ENCODE data around the gene MRPL9.

The MRPL9 gene

GRCh38 chr1:151718011-151718431 is 45.3 kb downstream of the MRPL9 start:
- Histone ChIP-seq H2AFZ (ENCODE audit: low read length) (no peak overlapping the region), H3K9me3 (replicated peaks; ENCODE audit: insufficient read depth, low read length) (no peaks in the 10 kb centered on the region), H3K9ac (ENCODE audit: low read length) (no peak overlapping the region), H3K4me3 (ENCODE audit: low read length) (no peak overlapping the region), H3K4me2 (ENCODE audit: low read depth, low read length) (no peak overlapping the region), H3K27me3 (replicated peaks; ENCODE audit: insufficient read depth, low read length) (peaks cover 81% of the 10 kb centered on the region), H3K27ac (ENCODE audit: low read length) (no peak overlapping the region), H3F3A (ENCODE audit: insufficient read depth, low read length) (peaks cover 10% of the 10 kb centered on the region), H4K20me1 (ENCODE audit: insufficient read depth, low read length) (no peaks in the 10 kb centered on the region), H3K9me2 (replicated peaks; ENCODE audit: insufficient read depth, low read length) (no peaks in the 10 kb centered on the region), H3K36me3 (replicated peaks; ENCODE audit: insufficient read depth, low read length) (no peaks in the 10 kb centered on the region), H3K4me1 (ENCODE audit: low read length) (peaks cover 7% of the 10 kb centered on the region), H3K79me2 (ENCODE audit: low read length) (no peaks in the 10 kb centered on the region)
- TF ChIP-seq EZH2phosphoT487 (IDR thresholded peaks at IDR 0.05; ENCODE audit: low read length) (no peak), EZH2 (optimal IDR thresholded peaks at IDR 0.05; ENCODE audit: low read depth, low read length) (no peak), CTCF (IDR thresholded peaks at IDR 0.05; ENCODE audit: low read length) (no peak)
- DNase-seq: no peak

GRCh38 chr1:151716771-151717631 is 46.3 kb downstream of the MRPL9 start, which contains the start of gene CELF3:
Gene CELF3, minus strand, starts transcription at chr1:151716803. Its CDS starts 783 bp downstream, at chr1:151716020.
- H3K79me2 ChIP-seq (ENCODE audit: low read length): no peaks in the 10 kb centered on the region
- no peak for TF ChIP-seq EZH2 (optimal IDR thresholded peaks at IDR 0.05; ENCODE audit: low read depth, low read length)
- TF ChIP-seq EZH2phosphoT487 (IDR thresholded peaks at IDR 0.05; ENCODE audit: low read length): no peak; the same call in 1 of the 2 replicates
- no peak for TF ChIP-seq CTCF (IDR thresholded peaks at IDR 0.05; ENCODE audit: low read length)
- peaks cover 10% of the 10 kb centered on the region for H3F3A ChIP-seq (ENCODE audit: insufficient read depth, low read length)
- no peaks in the 10 kb centered on the region for H3K9me3 ChIP-seq (replicated peaks; ENCODE audit: insufficient read depth, low read length)
- H3K4me1 ChIP-seq (ENCODE audit: low read length): peaks cover 7% of the 10 kb centered on the region
- no peaks in the 10 kb centered on the region for H3K9me2 ChIP-seq (replicated peaks; ENCODE audit: insufficient read depth, low read length)
- no peak within 1 kb of the TSS for H3K27ac ChIP-seq (ENCODE audit: low read length)
- no peaks in the 10 kb centered on the region for H3K36me3 ChIP-seq (replicated peaks; ENCODE audit: insufficient read depth, low read length)
- H3K4me2 ChIP-seq (ENCODE audit: low read depth, low read length): peak within 1 kb of the TSS; percentile 31; the same call in 1 of the 2 replicates
- no peak within 1 kb of the TSS for H3K4me3 ChIP-seq (ENCODE audit: low read length)
- H2AFZ ChIP-seq (ENCODE audit: low read length): no peak within 1 kb of the TSS
- peak; percentile 14 for DNase-seq
- no peak within 1 kb of the TSS for H3K9ac ChIP-seq (ENCODE audit: low read length)
- H3K27me3 ChIP-seq (replicated peaks; ENCODE audit: insufficient read depth, low read length): peaks cover 78% of the 10 kb centered on the region
- H4K20me1 ChIP-seq (ENCODE audit: insufficient read depth, low read length): no peaks in the 10 kb centered on the region

GRCh38 chr1:151716405-151716762 is 46.9 kb downstream of the MRPL9 start:
- no peaks in the 10 kb centered on the region for H3K36me3 ChIP-seq (replicated peaks; ENCODE audit: insufficient read depth, low read length)
- no peaks in the 10 kb centered on the region for H3K9me3 ChIP-seq (replicated peaks; ENCODE audit: insufficient read depth, low read length)
- no peaks in the 10 kb centered on the region for H3K79me2 ChIP-seq (ENCODE audit: low read length)
- no peak for DNase-seq
- no peak overlapping the region for H3K9ac ChIP-seq (ENCODE audit: low read length)
- H3K4me2 ChIP-seq (ENCODE audit: low read depth, low read length): peak overlapping the region; percentile 31; the same call in 1 of the 2 replicates
- peaks cover 7% of the 10 kb centered on the region for H3K4me1 ChIP-seq (ENCODE audit: low read length)
- no peak overlapping the region for H3K4me3 ChIP-seq (ENCODE audit: low read length)
- TF ChIP-seq EZH2phosphoT487 (IDR thresholded peaks at IDR 0.05; ENCODE audit: low read length) (no peak), CTCF (IDR thresholded peaks at IDR 0.05; ENCODE audit: low read length) (no peak; the same call in 1 of the 2 replicates), EZH2 (optimal IDR thresholded peaks at IDR 0.05; ENCODE audit: low read depth, low read length) (no peak)
- H3F3A ChIP-seq (ENCODE audit: insufficient read depth, low read length): peaks cover 10% of the 10 kb centered on the region
- H3K27me3 ChIP-seq (replicated peaks; ENCODE audit: insufficient read depth, low read length): peaks cover 79% of the 10 kb centered on the region
- H4K20me1 ChIP-seq (ENCODE audit: insufficient read depth, low read length): no peaks in the 10 kb centered on the region
- no peak overlapping the region for H3K27ac ChIP-seq (ENCODE audit: low read length)
- no peak overlapping the region for H2AFZ ChIP-seq (ENCODE audit: low read length)
- no peaks in the 10 kb centered on the region for H3K9me2 ChIP-seq (replicated peaks; ENCODE audit: insufficient read depth, low read length)
